Sigmoid colon (tissue), 7 donors: Measurements from ENCODE around the gene AIFM2. TPM values are rescaled to one million over a fixed set of nuclear protein-coding genes. Genes with fewer than 3 reads are reported as not detected.

ENCODE experiments used
- DNase-seq: peaks from one replicate; pipeline ENCODE4 v3.0.0-alpha.2; 2019
- H3K27ac ChIP-seq, 4 donors: fragments of 200-600 bp; sonication (generic); one replicate each; pipeline ENCODE4 v1.5.1; 2016 to 2019; ENCODE audit warnings: mild to moderate bottlenecking in 1 of 4
- H3K27me3 ChIP-seq, 3 donors: fragments of 200-600 bp; sonication (generic); one replicate each; pipeline ENCODE4 v1.5.1; 2019; ENCODE audit warnings: mild to moderate bottlenecking in 1 of 3
- H3K36me3 ChIP-seq, 4 donors: fragments of 200-600 bp; sonication (generic); one replicate each; pipeline ENCODE4 v1.5.1; 2016 to 2019
- H3K4me1 ChIP-seq, 4 donors: fragments of 200-600 bp; sonication (generic); one replicate each; pipeline ENCODE4 v1.5.1; 2017 to 2019
- H3K4me3 ChIP-seq, 4 donors: fragments of 200-600 bp; sonication (generic); one replicate each; pipeline ENCODE4 v1.5.1; 2017 to 2019; ENCODE audit warnings: mild to moderate bottlenecking in 2 of 4, moderate library complexity in 1 of 4
- H3K9me3 ChIP-seq, 4 donors: fragments of 200-600 bp in 3 of 4; sonication (generic) in 3 of 4; one replicate each; pipeline versions ENCODE4 v1.5.1 to v1.6.1; 2013 to 2019
- EP300 ChIP-seq, 4 donors: sonication (generic); formaldehyde crosslinking; IDR thresholded peaks; one replicate each; pipeline ENCODE4 v1.6.1; 2017; ENCODE audit warnings: antibody characterized with exemption in 4 of 4
- POLR2A ChIP-seq, 2 donors: fragments of 450-650 bp; IDR thresholded peaks; one replicate each; pipeline ENCODE4 v1.6.1; 2016; ENCODE audit warnings: antibody characterized with exemption in 2 of 2, mild to moderate bottlenecking in 2 of 2, moderate library complexity in 2 of 2
- POLR2AphosphoS5 ChIP-seq, 4 donors: sonication (generic); formaldehyde crosslinking; IDR thresholded peaks; one replicate each; pipeline ENCODE4 v1.6.1; 2017; ENCODE audit warnings: antibody characterized with exemption in 4 of 4
- WGBS, 2 donors: extraction: QIAGEN DNeasy Blood & Tissue Kit; methylation state at CpG; one replicate each; pipeline ENCODE4 v1.1.7; 2013; 5-methylcytosine and 5-hydroxymethylcytosine counted together
- intact Hi-C: fragments of 100-400 bp; cut with DNase I; formaldehyde crosslinking; loops from one replicate; pipeline ENCODE4 v1.15.1; 2023
- polyA plus RNA-seq, 3 donors: library from polyadenylated mRNA; stranded (reverse); fragments of 200-250 nt; gene quantifications; one replicate each; pipeline ENCODE4 v1.2.3, GENCODE V29; 2013
- total RNA-seq, 4 donors: library from RNA; depleted of rRNA; stranded (reverse); fragments of >200 nt; gene quantifications; one replicate each; pipeline ENCODE4 v1.1.0, GENCODE V29; 2016
- TF ChIP-seq, protein P1 (sequence below), 4 experiments: fragments of 450-650 bp in 3 of 4; fragments of 200-600 bp in 1 of 4; IDR thresholded peaks; one replicate each; pipeline ENCODE4 v1.5.1; 2016 to 2019; ENCODE audit warnings: antibody characterized with exemption in 4 of 4, mild to moderate bottlenecking in 3 of 4, moderate library complexity in 2 of 4
- donor health status: healthy with polysubstance abuse.
- donor health status: Bipolar disorder and iron deficiency.
- donor health status: healthy.

Gene AIFM2
- total and polyA plus RNA-seq, 7 donors = 10.2 to 26.8 (median 11.7) TPM

DNA sequence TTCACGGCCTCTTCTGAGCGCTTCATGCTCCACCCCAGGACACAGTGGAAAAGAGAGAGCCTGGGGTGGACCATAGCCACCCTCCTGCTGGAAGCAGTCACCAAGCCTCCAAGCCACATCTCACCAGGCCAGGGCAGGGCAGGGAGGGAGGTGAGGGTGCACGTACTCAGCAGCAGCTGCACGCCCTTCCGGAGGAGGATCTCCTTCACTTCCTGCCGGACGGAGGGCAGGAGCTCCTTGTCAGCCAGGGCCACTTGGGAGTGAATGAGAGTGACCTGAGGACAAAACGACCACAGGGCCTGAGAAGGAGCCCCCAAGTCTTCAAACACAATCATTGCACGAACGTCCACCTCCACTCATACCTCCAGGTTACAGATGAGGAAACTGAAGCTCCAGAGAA lies 15.0 kb downstream of the AIFM2 start:
- Histone ChIP-seq H3K27ac (no peak overlapping the region), H3K4me1 (no peaks in the 10 kb centered on the region), H3K9me3 (no peaks in the 10 kb centered on the region), H3K36me3 (peaks cover 0 to 60% (median 36%) of the 10 kb centered on the region in 4 donors), H3K27me3 (no peaks in the 10 kb centered on the region), H3K4me3 (no peak overlapping the region)
- TF ChIP-seq, protein P1, sequence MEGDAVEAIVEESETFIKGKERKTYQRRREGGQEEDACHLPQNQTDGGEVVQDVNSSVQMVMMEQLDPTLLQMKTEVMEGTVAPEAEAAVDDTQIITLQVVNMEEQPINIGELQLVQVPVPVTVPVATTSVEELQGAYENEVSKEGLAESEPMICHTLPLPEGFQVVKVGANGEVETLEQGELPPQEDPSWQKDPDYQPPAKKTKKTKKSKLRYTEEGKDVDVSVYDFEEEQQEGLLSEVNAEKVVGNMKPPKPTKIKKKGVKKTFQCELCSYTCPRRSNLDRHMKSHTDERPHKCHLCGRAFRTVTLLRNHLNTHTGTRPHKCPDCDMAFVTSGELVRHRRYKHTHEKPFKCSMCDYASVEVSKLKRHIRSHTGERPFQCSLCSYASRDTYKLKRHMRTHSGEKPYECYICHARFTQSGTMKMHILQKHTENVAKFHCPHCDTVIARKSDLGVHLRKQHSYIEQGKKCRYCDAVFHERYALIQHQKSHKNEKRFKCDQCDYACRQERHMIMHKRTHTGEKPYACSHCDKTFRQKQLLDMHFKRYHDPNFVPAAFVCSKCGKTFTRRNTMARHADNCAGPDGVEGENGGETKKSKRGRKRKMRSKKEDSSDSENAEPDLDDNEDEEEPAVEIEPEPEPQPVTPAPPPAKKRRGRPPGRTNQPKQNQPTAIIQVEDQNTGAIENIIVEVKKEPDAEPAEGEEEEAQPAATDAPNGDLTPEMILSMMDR (IDR thresholded peaks at IDR 0.05) = no peak
- TF ChIP-seq EP300 (IDR thresholded peaks at IDR 0.05) (no peak), POLR2AphosphoS5 (IDR thresholded peaks at IDR 0.05) (no peak), POLR2A (IDR thresholded peaks at IDR 0.05) (no peak)
- WGBS, 2 donors = 87 to 89% methylated on average over 10 of the region's 10 CpGs
- intact Hi-C loops = no loop called here
- DNase-seq = no peak

DNA sequence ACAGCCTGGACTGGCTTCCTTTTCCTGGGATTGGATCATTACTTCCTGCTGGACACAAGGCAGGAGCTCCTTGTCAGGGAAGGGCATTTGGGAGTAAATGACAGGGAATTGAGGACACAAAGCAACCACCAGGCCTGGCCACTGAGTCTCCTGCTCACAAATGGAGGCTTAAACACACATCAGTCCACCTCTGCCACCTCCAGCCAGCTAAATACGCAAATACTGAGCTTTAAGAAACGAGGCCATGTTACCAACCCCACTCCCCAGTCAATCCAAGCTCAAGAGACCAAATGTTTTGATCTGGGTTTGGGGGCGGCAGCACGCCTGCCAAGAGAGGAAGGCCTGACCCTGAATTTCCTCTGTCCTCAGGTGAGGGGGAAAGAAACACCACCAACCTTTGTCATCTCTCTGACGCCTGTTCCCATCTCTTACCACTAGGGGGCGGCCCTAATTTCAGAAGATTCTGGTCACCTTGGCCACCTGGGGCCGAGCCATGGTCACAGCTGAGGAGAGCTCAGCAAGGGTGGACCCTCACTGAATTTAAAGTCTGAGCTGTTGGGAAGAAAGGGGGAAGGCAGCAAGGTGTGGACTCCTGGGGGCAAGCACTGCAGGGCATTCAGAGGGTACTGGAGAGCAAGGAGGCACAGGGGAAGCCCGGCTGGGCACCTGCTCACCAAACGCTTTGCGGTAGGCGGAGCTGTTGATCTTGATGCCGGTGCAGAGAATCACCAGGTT lies 16.5 kb downstream of the AIFM2 start:
- DNase-seq = peak; percentile 74
- Histone ChIP-seq H3K4me1 (no peaks in the 10 kb centered on the region), H3K36me3 (peaks cover 4 to 68% (median 41%) of the 10 kb centered on the region in 4 donors), H3K9me3 (no peaks in the 10 kb centered on the region), H3K27me3 (no peaks in the 10 kb centered on the region), H3K4me3 (no peak overlapping the region), H3K27ac (no peak overlapping the region)
- TF ChIP-seq, protein P1 (IDR thresholded peaks at IDR 0.05) = peak; percentile 63 to 92 (median 83)
- TF ChIP-seq EP300 (IDR thresholded peaks at IDR 0.05) = no peak
- intact Hi-C loops = loop anchor here (1.0 kb wide), 1 partner anchor 30 kb away; the partner anchor contains the start of gene TYSND1
- 48 to 50% methylated on average over 12 of the region's 12 CpGs for WGBS, 2 donors

DNA sequence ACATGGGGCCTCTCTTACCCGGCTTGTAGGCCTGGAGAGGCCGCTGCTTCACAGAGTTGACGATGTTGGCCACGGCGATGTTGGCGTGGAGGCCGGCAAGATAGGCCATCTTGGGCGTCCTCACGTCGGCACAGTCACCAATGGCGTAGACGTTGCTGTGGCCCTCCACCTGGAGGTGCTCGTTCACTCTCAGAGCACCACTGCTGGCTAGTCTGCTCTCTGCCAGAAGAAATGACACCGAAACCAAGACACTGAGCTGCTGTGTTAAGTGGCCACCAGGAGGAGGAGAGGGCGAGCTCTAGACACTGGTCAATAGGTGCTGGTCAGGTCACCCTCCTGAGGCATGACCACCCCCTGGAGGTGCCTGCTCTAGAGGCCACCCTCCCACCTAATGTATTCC lies 17.7 kb downstream of the AIFM2 start:
- no peaks in the 10 kb centered on the region for H3K4me1 ChIP-seq
- TF ChIP-seq POLR2A (IDR thresholded peaks at IDR 0.05) (no peak), EP300 (IDR thresholded peaks at IDR 0.05) (no peak), POLR2AphosphoS5 (IDR thresholded peaks at IDR 0.05) (no peak)
- TF ChIP-seq, protein P1 (IDR thresholded peaks at IDR 0.05) = no peak
- no peak for DNase-seq
- intact Hi-C loops = no loop called here
- H3K27me3 ChIP-seq = no peaks in the 10 kb centered on the region
- WGBS, 2 donors = 96 to 97% methylated on average over 15 of the region's 15 CpGs
- no peak overlapping the region for H3K4me3 ChIP-seq
- H3K27ac ChIP-seq = no peak overlapping the region
- H3K9me3 ChIP-seq = no peaks in the 10 kb centered on the region
- H3K36me3 ChIP-seq = peaks cover 4 to 73% (median 40%) of the 10 kb centered on the region in 4 donors

DNA sequence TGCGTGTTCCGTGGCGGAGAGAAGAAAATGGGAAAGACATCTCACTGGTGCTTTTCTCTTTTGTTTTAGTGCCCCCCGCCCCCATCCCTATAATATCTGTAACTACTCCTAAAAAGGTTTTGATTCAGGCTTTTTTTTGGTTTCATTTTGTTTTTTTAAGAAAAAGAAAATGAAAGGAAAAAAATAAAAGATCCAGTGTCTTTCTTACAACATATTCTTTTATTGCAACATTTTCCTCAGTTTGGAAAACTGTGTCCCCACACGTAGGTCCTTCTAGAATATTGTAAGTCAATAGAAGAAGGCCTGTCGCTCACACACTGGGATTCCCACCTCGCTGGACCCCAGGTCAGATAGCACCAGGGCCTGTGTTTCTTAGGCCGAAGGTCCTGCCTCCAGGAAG lies 20.6 kb downstream of the AIFM2 start:
- WGBS, 2 donors = 89 to 94% methylated on average over 8 of the region's 8 CpGs
- peaks cover 4 to 66% (median 34%) of the 10 kb centered on the region in 4 donors for H3K36me3 ChIP-seq

More for the DNA sequence above, 20.6 kb downstream of the AIFM2 start:
- DNase-seq = no peak
- no peaks in the 10 kb centered on the region for H3K4me1 ChIP-seq
- H3K27me3 ChIP-seq = no peaks in the 10 kb centered on the region
- TF ChIP-seq POLR2AphosphoS5 (IDR thresholded peaks at IDR 0.05) = no peak
- no peak for TF ChIP-seq POLR2A (IDR thresholded peaks at IDR 0.05)
- TF ChIP-seq, protein P1 (IDR thresholded peaks at IDR 0.05) = no peak
- no peak for TF ChIP-seq EP300 (IDR thresholded peaks at IDR 0.05)
- intact Hi-C loops = no loop called here
- H3K27ac ChIP-seq = no peak overlapping the region
- H3K9me3 ChIP-seq = no peaks in the 10 kb centered on the region
- no peak overlapping the region for H3K4me3 ChIP-seq
